Skeletal muscle tissue (tissue), 4 donors: ENCODE measurements around the gene IRF2BPL. TPM values are rescaled to one million over a fixed set of nuclear protein-coding genes. Genes with fewer than 3 reads are reported as not detected.

ENCODE experiments used
- H3K27ac ChIP-seq: one replicate; pipeline ENCODE4 v1.7.0; 2013; ENCODE audit warnings: mild to moderate bottlenecking, low read depth, low read length, inconsistent platforms
- H3K27me3 ChIP-seq, 3 donors: one replicate each; pipeline ENCODE4 v1.7.0; 2013; ENCODE audit warnings: low read length in 3 of 3; ENCODE audit not compliant: control insufficient read depth in 3 of 3, insufficient read depth in 3 of 3
- H3K36me3 ChIP-seq, 3 donors: one replicate each; pipeline ENCODE4 v1.7.0; 2013; ENCODE audit warnings: low read length in 3 of 3; ENCODE audit not compliant: control insufficient read depth in 3 of 3, insufficient read depth in 3 of 3
- H3K4me1 ChIP-seq, 3 donors: one replicate each; pipeline ENCODE4 v1.7.0; 2013; ENCODE audit warnings: low read length in 3 of 3, mild to moderate bottlenecking in 3 of 3; ENCODE audit not compliant: control insufficient read depth in 3 of 3, insufficient read depth in 3 of 3
- H3K4me3 ChIP-seq, 3 donors: one replicate each; pipeline ENCODE4 v1.7.0; 2013; ENCODE audit warnings: low read length in 3 of 3
- H3K9ac ChIP-seq, 3 donors: one replicate each; pipeline ENCODE4 v1.7.0; 2013; ENCODE audit warnings: low read length in 3 of 3, mild to moderate bottlenecking in 3 of 3, moderate library complexity in 2 of 3, low read depth in 1 of 3
- H3K9me3 ChIP-seq, 3 donors: one replicate each; pipeline ENCODE4 v1.7.0; 2013; ENCODE audit warnings: low read length in 3 of 3; ENCODE audit not compliant: control insufficient read depth in 3 of 3
- total RNA-seq: library from RNA; depleted of rRNA; stranded (reverse); fragments of >200 nt; gene quantifications from one replicate; pipeline ENCODE4 v1.2.3, GENCODE V29; 2014
- donor health status: Osteomylitis.

Gene IRF2BPL
- total RNA-seq, 1 donor from 2014 or later, result 20.9 TPM

- H3K36me3 ChIP-seq, result no peaks in the 10 kb centered on the region
Observed at GRCh38 chr14:77012193-77012765, 16.2 kb downstream of the IRF2BPL start.

GRCh38 chr14:77011245-77011644 is 17.3 kb downstream of the IRF2BPL start:
- no peak overlapping the region for H3K9ac ChIP-seq
- H3K27me3 ChIP-seq, result no peaks in the 10 kb centered on the region
- no peaks in the 10 kb centered on the region for H3K36me3 ChIP-seq
- no peak overlapping the region for H3K27ac ChIP-seq
- no peak overlapping the region for H3K4me3 ChIP-seq
- no peaks in the 10 kb centered on the region for H3K9me3 ChIP-seq
- H3K4me1 ChIP-seq, result peaks cover 53 to 66% (median 53%) of the 10 kb centered on the region in 3 donors

More at GRCh38 chr14:77012193-77012765, 16.2 kb downstream of the IRF2BPL start:
- H3K4me1 ChIP-seq, result peaks cover 45 to 58% (median 45%) of the 10 kb centered on the region in 3 donors
- no peaks in the 10 kb centered on the region for H3K27me3 ChIP-seq
- H3K27ac ChIP-seq, result no peak overlapping the region
- H3K4me3 ChIP-seq, result no peak overlapping the region
- H3K9ac ChIP-seq, result no peak overlapping the region
- no peaks in the 10 kb centered on the region for H3K9me3 ChIP-seq

GRCh38 chr14:77009014-77009413 is 19.5 kb downstream of the IRF2BPL start:
- Histone ChIP-seq H3K36me3 (no peaks in the 10 kb centered on the region), H3K4me3 (peak overlapping the region in 1 of 3 donors; percentile 10), H3K27ac (peak overlapping the region; percentile 68), H3K4me1 (peaks cover 60 to 78% (median 63%) of the 10 kb centered on the region in 3 donors), H3K9me3 (no peaks in the 10 kb centered on the region), H3K27me3 (no peaks in the 10 kb centered on the region), H3K9ac (peak overlapping the region in 1 of 3 donors; percentile 54)

GRCh38 chr14:77008541-77008940 is 20.0 kb downstream of the IRF2BPL start:
- H3K36me3 ChIP-seq, result no peaks in the 10 kb centered on the region
- H3K9me3 ChIP-seq, result no peaks in the 10 kb centered on the region
- H3K27ac ChIP-seq, result peak overlapping the region; percentile 68
- H3K9ac ChIP-seq, result peak overlapping the region in 1 of 3 donors; percentile 54
- H3K27me3 ChIP-seq, result no peaks in the 10 kb centered on the region
- no peak overlapping the region for H3K4me3 ChIP-seq
- peaks cover 59 to 78% (median 63%) of the 10 kb centered on the region in 3 donors for H3K4me1 ChIP-seq

GRCh38 chr14:77007975-77008421 is 20.5 kb downstream of the IRF2BPL start:
- Histone ChIP-seq H3K4me1 (peaks cover 60 to 77% (median 65%) of the 10 kb centered on the region in 3 donors), H3K36me3 (no peaks in the 10 kb centered on the region), H3K27me3 (no peaks in the 10 kb centered on the region), H3K4me3 (peak overlapping the region in 1 of 3 donors; percentile 17), H3K9ac (peak overlapping the region in 1 of 3 donors; percentile 54), H3K27ac (peak overlapping the region; percentile 68), H3K9me3 (no peaks in the 10 kb centered on the region)

- H3K4me3 ChIP-seq, result peak overlapping the region in 1 of 3 donors; percentile 17
- H3K36me3 ChIP-seq, result no peaks in the 10 kb centered on the region
- peak overlapping the region; percentile 68 for H3K27ac ChIP-seq
- H3K9me3 ChIP-seq, result no peaks in the 10 kb centered on the region
- H3K4me1 ChIP-seq, result peaks cover 61 to 78% (median 70%) of the 10 kb centered on the region in 3 donors
- H3K27me3 ChIP-seq, result no peaks in the 10 kb centered on the region
- peak overlapping the region in 2 of 3 donors; percentile 7 to 57 for H3K9ac ChIP-seq
Observed at GRCh38 chr14:77007183-77007974, 21.1 kb downstream of the IRF2BPL start.

- H3K27me3 ChIP-seq, result no peaks in the 10 kb centered on the region
- peak overlapping the region; percentile 54 for H3K27ac ChIP-seq
- H3K9ac ChIP-seq, result no peak overlapping the region
- no peaks in the 10 kb centered on the region for H3K36me3 ChIP-seq
- no peak overlapping the region for H3K4me3 ChIP-seq
- H3K4me1 ChIP-seq, result peaks cover 59 to 73% (median 68%) of the 10 kb centered on the region in 3 donors
- H3K9me3 ChIP-seq, result no peaks in the 10 kb centered on the region
Observed at GRCh38 chr14:77006132-77006531, 22.4 kb downstream of the IRF2BPL start.

- Histone ChIP-seq H3K27me3 (no peaks in the 10 kb centered on the region), H3K36me3 (no peaks in the 10 kb centered on the region), H3K4me1 (peaks cover 64 to 79% (median 69%) of the 10 kb centered on the region in 3 donors)
Observed at GRCh38 chr14:77005559-77005958, 22.9 kb downstream of the IRF2BPL start.

GRCh38 chr14:77004711-77005460 is 23.6 kb downstream of the IRF2BPL start:
- no peaks in the 10 kb centered on the region for H3K9me3 ChIP-seq
- H3K27ac ChIP-seq, result no peak overlapping the region
- no peak overlapping the region for H3K9ac ChIP-seq
- H3K4me3 ChIP-seq, result no peak overlapping the region
- no peaks in the 10 kb centered on the region for H3K36me3 ChIP-seq
- H3K4me1 ChIP-seq, result peaks cover 69 to 83% (median 73%) of the 10 kb centered on the region in 3 donors
- H3K27me3 ChIP-seq, result no peaks in the 10 kb centered on the region

More at GRCh38 chr14:77005559-77005958, 22.9 kb downstream of the IRF2BPL start:
- no peak overlapping the region for H3K4me3 ChIP-seq
- no peaks in the 10 kb centered on the region for H3K9me3 ChIP-seq
- no peak overlapping the region for H3K9ac ChIP-seq
- no peak overlapping the region for H3K27ac ChIP-seq
